ENCODE results near the gene PRLHR. TPM values are rescaled to one million over a fixed set of nuclear protein-coding genes. Genes with fewer than 3 reads are reported as not detected.

The PRLHR gene
- polyA plus RNA-seq, 1 donor: 1.1 TPM

- no peak overlapping the region for H3K4me3 ChIP-seq (ENCODE audit: low read length)
- no peak overlapping the region for H3K27ac ChIP-seq (ENCODE audit: low read length)
- WGBS (ENCODE audit: insufficient coverage, low lambda C conversion rate): no CpG with 5 or more reads among the region's 3 CpGs
- no peaks in the 10 kb centered on the region for H3K36me3 ChIP-seq (ENCODE audit: control insufficient read depth, insufficient read depth, low read length)
- no peak for DNase-seq
- H3K9me3 ChIP-seq (ENCODE audit: control insufficient read depth, low read depth, low read length): no peaks in the 10 kb centered on the region
- no peaks in the 10 kb centered on the region for H3K4me1 ChIP-seq (ENCODE audit: control insufficient read depth, insufficient read depth, low read length)
- peaks cover 9% of the 10 kb centered on the region for H3K27me3 ChIP-seq (ENCODE audit: control insufficient read depth, insufficient read depth, low read length)
Observed at GRCh38 chr10:118564114-118564513, 31.3 kb downstream of the PRLHR start.

- Histone ChIP-seq H3K27me3 (ENCODE audit: control insufficient read depth, insufficient read depth, low read length) (peaks cover 9% of the 10 kb centered on the region), H3K4me1 (ENCODE audit: control insufficient read depth, insufficient read depth, low read length) (no peaks in the 10 kb centered on the region), H3K36me3 (ENCODE audit: control insufficient read depth, insufficient read depth, low read length) (no peaks in the 10 kb centered on the region), H3K4me3 (ENCODE audit: low read length) (no peak overlapping the region), H3K9me3 (ENCODE audit: control insufficient read depth, low read depth, low read length) (no peaks in the 10 kb centered on the region), H3K27ac (ENCODE audit: low read length) (no peak overlapping the region)
- DNase-seq: no peak
- no CpG with 5 or more reads among the region's 3 CpGs for WGBS (ENCODE audit: insufficient coverage, low lambda C conversion rate)
Observed at GRCh38 chr10:118563373-118563890, 32.0 kb downstream of the PRLHR start.

GRCh38 chr10:118562851-118563250 is 32.6 kb downstream of the PRLHR start:
- no peaks in the 10 kb centered on the region for H3K9me3 ChIP-seq (ENCODE audit: control insufficient read depth, low read depth, low read length)
- no peak for DNase-seq
- no peak overlapping the region for H3K4me3 ChIP-seq (ENCODE audit: low read length)
- H3K4me1 ChIP-seq (ENCODE audit: control insufficient read depth, insufficient read depth, low read length): no peaks in the 10 kb centered on the region
- no CpG with 5 or more reads among the region's 1 CpG for WGBS (ENCODE audit: insufficient coverage, low lambda C conversion rate)
- peaks cover 9% of the 10 kb centered on the region for H3K27me3 ChIP-seq (ENCODE audit: control insufficient read depth, insufficient read depth, low read length)
- no peak overlapping the region for H3K27ac ChIP-seq (ENCODE audit: low read length)
- H3K36me3 ChIP-seq (ENCODE audit: control insufficient read depth, insufficient read depth, low read length): no peaks in the 10 kb centered on the region

GRCh38 chr10:118557946-118558345 is 37.5 kb downstream of the PRLHR start:
- Histone ChIP-seq H3K36me3 (ENCODE audit: control insufficient read depth, insufficient read depth, low read length) (no peaks in the 10 kb centered on the region), H3K9me3 (ENCODE audit: control insufficient read depth, low read depth, low read length) (no peaks in the 10 kb centered on the region), H3K27ac (ENCODE audit: low read length) (no peak overlapping the region), H3K4me1 (ENCODE audit: control insufficient read depth, insufficient read depth, low read length) (no peaks in the 10 kb centered on the region), H3K4me3 (ENCODE audit: low read length) (no peak overlapping the region), H3K27me3 (ENCODE audit: control insufficient read depth, insufficient read depth, low read length) (peaks cover 3% of the 10 kb centered on the region)
- no peak for DNase-seq
- no CpG with 5 or more reads among the region's 4 CpGs for WGBS (ENCODE audit: insufficient coverage, low lambda C conversion rate)

GRCh38 chr10:118551535-118552100 is 43.8 kb downstream of the PRLHR start:
- DNase-seq: no peak
- no peaks in the 10 kb centered on the region for H3K4me1 ChIP-seq (ENCODE audit: control insufficient read depth, insufficient read depth, low read length)
- H3K9me3 ChIP-seq (ENCODE audit: control insufficient read depth, low read depth, low read length): no peaks in the 10 kb centered on the region
- H3K36me3 ChIP-seq (ENCODE audit: control insufficient read depth, insufficient read depth, low read length): no peaks in the 10 kb centered on the region
- no peak overlapping the region for H3K4me3 ChIP-seq (ENCODE audit: low read length)
- WGBS (ENCODE audit: insufficient coverage, low lambda C conversion rate): no CpG with 5 or more reads among the region's 10 CpGs
- no peaks in the 10 kb centered on the region for H3K27me3 ChIP-seq (ENCODE audit: control insufficient read depth, insufficient read depth, low read length)
- H3K27ac ChIP-seq (ENCODE audit: low read length): no peak overlapping the region

GRCh38 chr10:118547282-118547681 is 48.2 kb downstream of the PRLHR start:
- WGBS (ENCODE audit: insufficient coverage, low lambda C conversion rate): no CpG with 5 or more reads among the region's 5 CpGs
- peaks cover 22% of the 10 kb centered on the region for H3K27me3 ChIP-seq (ENCODE audit: control insufficient read depth, insufficient read depth, low read length)
- no peaks in the 10 kb centered on the region for H3K36me3 ChIP-seq (ENCODE audit: control insufficient read depth, insufficient read depth, low read length)
- no peak overlapping the region for H3K27ac ChIP-seq (ENCODE audit: low read length)
- no peaks in the 10 kb centered on the region for H3K4me1 ChIP-seq (ENCODE audit: control insufficient read depth, insufficient read depth, low read length)
- H3K9me3 ChIP-seq (ENCODE audit: control insufficient read depth, low read depth, low read length): no peaks in the 10 kb centered on the region
- DNase-seq: no peak
- H3K4me3 ChIP-seq (ENCODE audit: low read length): no peak overlapping the region

GRCh38 chr10:118546479-118546878 is 49.0 kb downstream of the PRLHR start:
- WGBS (ENCODE audit: insufficient coverage, low lambda C conversion rate): 88% methylated on average over 1 of the region's 2 CpGs
- no peak for DNase-seq
- Histone ChIP-seq H3K27ac (ENCODE audit: low read length) (no peak overlapping the region), H3K4me1 (ENCODE audit: control insufficient read depth, insufficient read depth, low read length) (no peaks in the 10 kb centered on the region), H3K4me3 (ENCODE audit: low read length) (no peak overlapping the region), H3K27me3 (ENCODE audit: control insufficient read depth, insufficient read depth, low read length) (peaks cover 27% of the 10 kb centered on the region), H3K9me3 (ENCODE audit: control insufficient read depth, low read depth, low read length) (no peaks in the 10 kb centered on the region), H3K36me3 (ENCODE audit: control insufficient read depth, insufficient read depth, low read length) (no peaks in the 10 kb centered on the region)

GRCh38 chr10:118545381-118545780 is 50.1 kb downstream of the PRLHR start:
- no peak overlapping the region for H3K4me3 ChIP-seq (ENCODE audit: low read length)
- DNase-seq: no peak
- no CpG with 5 or more reads among the region's 1 CpG for WGBS (ENCODE audit: insufficient coverage, low lambda C conversion rate)
- H3K27ac ChIP-seq (ENCODE audit: low read length): no peak overlapping the region
- H3K27me3 ChIP-seq (ENCODE audit: control insufficient read depth, insufficient read depth, low read length): peaks cover 28% of the 10 kb centered on the region
- no peaks in the 10 kb centered on the region for H3K36me3 ChIP-seq (ENCODE audit: control insufficient read depth, insufficient read depth, low read length)
- H3K9me3 ChIP-seq (ENCODE audit: control insufficient read depth, low read depth, low read length): no peaks in the 10 kb centered on the region
- H3K4me1 ChIP-seq (ENCODE audit: control insufficient read depth, insufficient read depth, low read length): no peaks in the 10 kb centered on the region

GRCh38 chr10:118544401-118544948 is 51.0 kb downstream of the PRLHR start:
- Histone ChIP-seq H3K27me3 (ENCODE audit: control insufficient read depth, insufficient read depth, low read length) (peaks cover 28% of the 10 kb centered on the region), H3K4me3 (ENCODE audit: low read length) (no peak overlapping the region), H3K36me3 (ENCODE audit: control insufficient read depth, insufficient read depth, low read length) (no peaks in the 10 kb centered on the region), H3K27ac (ENCODE audit: low read length) (no peak overlapping the region), H3K4me1 (ENCODE audit: control insufficient read depth, insufficient read depth, low read length) (no peaks in the 10 kb centered on the region), H3K9me3 (ENCODE audit: control insufficient read depth, low read depth, low read length) (no peaks in the 10 kb centered on the region)
- DNase-seq: no peak
- 90% methylated on average over 2 of the region's 4 CpGs for WGBS (ENCODE audit: insufficient coverage, low lambda C conversion rate)

- H3K27ac ChIP-seq (ENCODE audit: low read length): no peak overlapping the region
- H3K36me3 ChIP-seq (ENCODE audit: control insufficient read depth, insufficient read depth, low read length): no peaks in the 10 kb centered on the region
- peak; percentile 12 to 16 for DNase-seq
- no peaks in the 10 kb centered on the region for H3K4me1 ChIP-seq (ENCODE audit: control insufficient read depth, insufficient read depth, low read length)
- no peaks in the 10 kb centered on the region for H3K9me3 ChIP-seq (ENCODE audit: control insufficient read depth, low read depth, low read length)
- H3K4me3 ChIP-seq (ENCODE audit: low read length): no peak overlapping the region
- H3K27me3 ChIP-seq (ENCODE audit: control insufficient read depth, insufficient read depth, low read length): peaks cover 28% of the 10 kb centered on the region
- no CpG with 5 or more reads among the region's 13 CpGs for WGBS (ENCODE audit: insufficient coverage, low lambda C conversion rate)
Observed at GRCh38 chr10:118543714-118544400, 51.6 kb downstream of the PRLHR start.
